ENCODE results near the gene IGFL2. TPM values are rescaled to one million over a fixed set of nuclear protein-coding genes. Genes with fewer than 3 reads are reported as not detected.

Gene IGFL2
- total and polyA plus RNA-seq, 9 of the 15 experiments (the other 6 are each of a cell fraction or from before 2014, with no cell fraction given) = 0.42 to 1.7 (median 0.75) TPM; not detected in 2

DNA sequence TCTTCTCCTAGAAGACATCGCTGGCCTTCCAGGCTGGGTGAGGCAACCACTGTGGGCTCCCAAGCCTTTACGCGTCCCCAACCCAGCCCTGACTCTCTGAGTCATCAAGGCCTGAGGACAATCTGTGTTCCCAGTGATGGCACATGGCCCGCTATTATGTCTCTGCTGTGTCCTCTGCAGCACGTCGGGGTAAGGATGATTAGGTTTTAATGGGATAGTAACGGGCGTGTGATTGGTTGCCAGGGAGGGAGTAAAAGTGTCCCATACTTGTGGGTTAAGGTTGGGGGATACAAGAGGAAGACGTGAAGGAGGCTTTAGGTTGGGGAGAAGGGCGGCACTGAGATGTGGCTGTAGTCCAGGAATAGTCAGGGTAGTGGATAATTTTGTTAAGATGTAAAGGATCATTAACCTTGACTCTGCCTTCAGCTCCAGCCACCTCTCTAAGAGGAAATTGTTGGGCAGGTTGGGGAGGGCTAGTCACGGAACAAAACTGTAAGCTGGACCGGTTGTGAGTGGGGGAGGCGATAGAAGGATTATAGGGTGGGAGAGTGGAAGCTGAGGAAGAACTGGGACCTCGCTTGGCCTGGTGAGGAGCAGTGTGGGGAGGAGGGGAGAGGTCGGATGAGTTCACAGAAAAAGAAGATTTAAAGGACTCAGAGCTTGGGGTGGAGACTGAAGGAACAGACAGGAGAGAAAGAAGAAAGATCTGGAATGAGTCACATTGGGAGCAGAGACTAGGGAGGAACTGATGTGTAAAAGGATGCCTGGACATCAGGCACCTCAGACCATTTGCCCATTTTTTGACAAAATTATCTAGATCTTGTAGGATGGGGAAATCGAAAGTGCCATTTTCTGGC, 53.6 kb downstream of the IGFL2 start (continued):
- TF ChIP-seq, protein P1, sequence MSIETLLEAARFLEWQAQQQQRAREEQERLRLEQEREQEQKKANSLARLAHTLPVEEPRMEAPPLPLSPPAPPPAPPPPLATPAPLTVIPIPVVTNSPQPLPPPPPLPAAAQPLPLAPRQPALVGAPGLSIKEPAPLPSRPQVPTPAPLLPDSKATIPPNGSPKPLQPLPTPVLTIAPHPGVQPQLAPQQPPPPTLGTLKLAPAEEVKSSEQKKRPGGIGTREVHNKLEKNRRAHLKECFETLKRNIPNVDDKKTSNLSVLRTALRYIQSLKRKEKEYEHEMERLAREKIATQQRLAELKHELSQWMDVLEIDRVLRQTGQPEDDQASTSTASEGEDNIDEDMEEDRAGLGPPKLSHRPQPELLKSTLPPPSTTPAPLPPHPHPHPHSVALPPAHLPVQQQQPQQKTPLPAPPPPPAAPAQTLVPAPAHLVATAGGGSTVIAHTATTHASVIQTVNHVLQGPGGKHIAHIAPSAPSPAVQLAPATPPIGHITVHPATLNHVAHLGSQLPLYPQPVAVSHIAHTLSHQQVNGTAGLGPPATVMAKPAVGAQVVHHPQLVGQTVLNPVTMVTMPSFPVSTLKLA (conservative IDR thresholded peaks at IDR 0.05) = peak in 1 of 2 experiments; percentile 44; a peak in 1 of 4 replicates
- TF ChIP-seq ZNF717 (CRISPR knock-in tag; IDR thresholded peaks at IDR 0.05) (no peak), HDAC3 (IDR thresholded peaks at IDR 0.05; ENCODE audit: borderline replicate concordance, partially characterized antibody) (no peak), NCOR1 (IDR thresholded peaks at IDR 0.05) (peak; percentile 31; the same call in 1 of the 2 replicates), BACH1 (tag; IDR thresholded peaks at IDR 0.05) (0 out of 2 replicates have a peak, but pooled peaks have one; percentile 20), JUN (IDR thresholded peaks at IDR 0.05; ENCODE audit: borderline replicate concordance, low read depth, low read length) (0 out of 2 replicates have a peak, but pooled peaks have one; percentile 14), JUN (CRISPR knock-in tag; IDR thresholded peaks at IDR 0.05; ENCODE audit: borderline replicate concordance) (no peak), CEBPG (CRISPR knock-in tag; IDR thresholded peaks at IDR 0.05) (no peak; the same call in 1 of the 2 replicates), CEBPG (tag; conservative IDR thresholded peaks at IDR 0.05 in 1 of 2, IDR thresholded peaks at IDR 0.05 in 1 of 2) (peak in 1 of 2 experiments; percentile 64; a peak in 1 of 4 replicates)
- TF ChIP-seq, protein P2, sequence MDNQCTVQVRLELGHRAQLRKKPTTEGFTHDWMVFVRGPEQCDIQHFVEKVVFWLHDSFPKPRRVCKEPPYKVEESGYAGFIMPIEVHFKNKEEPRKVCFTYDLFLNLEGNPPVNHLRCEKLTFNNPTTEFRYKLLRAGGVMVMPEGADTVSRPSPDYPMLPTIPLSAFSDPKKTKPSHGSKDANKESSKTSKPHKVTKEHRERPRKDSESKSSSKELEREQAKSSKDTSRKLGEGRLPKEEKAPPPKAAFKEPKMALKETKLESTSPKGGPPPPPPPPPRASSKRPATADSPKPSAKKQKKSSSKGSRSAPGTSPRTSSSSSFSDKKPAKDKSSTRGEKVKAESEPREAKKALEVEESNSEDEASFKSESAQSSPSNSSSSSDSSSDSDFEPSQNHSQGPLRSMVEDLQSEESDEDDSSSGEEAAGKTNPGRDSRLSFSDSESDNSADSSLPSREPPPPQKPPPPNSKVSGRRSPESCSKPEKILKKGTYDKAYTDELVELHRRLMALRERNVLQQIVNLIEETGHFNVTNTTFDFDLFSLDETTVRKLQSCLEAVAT (IDR thresholded peaks at IDR 0.05) = peak; percentile 15 to 33; a peak in 2 of 4 replicates
- TF ChIP-seq, protein P3, sequence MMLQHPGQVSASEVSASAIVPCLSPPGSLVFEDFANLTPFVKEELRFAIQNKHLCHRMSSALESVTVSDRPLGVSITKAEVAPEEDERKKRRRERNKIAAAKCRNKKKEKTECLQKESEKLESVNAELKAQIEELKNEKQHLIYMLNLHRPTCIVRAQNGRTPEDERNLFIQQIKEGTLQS (IDR thresholded peaks at IDR 0.05) = peak; percentile 69
- TF ChIP-seq, protein P3 (CRISPR knock-in tag; conservative IDR thresholded peaks at IDR 0.05) = no peak

All from K562 (cell line).